Activated CD4-positive, CD25-positive, alpha-beta regulatory T cell treated with anti-CD3 and anti-CD28 coated beads, Interleukin-2, amount 50 U/mL, for 16 hours (primary cell): Measurements from ENCODE around the gene FAP.

ENCODE experiments used
- DNase-seq: peaks from one replicate; pipeline ENCODE4 v3.0.0-alpha.2; 2020; ENCODE audit warnings: low read depth, low spot score

The FAP gene, protein sequence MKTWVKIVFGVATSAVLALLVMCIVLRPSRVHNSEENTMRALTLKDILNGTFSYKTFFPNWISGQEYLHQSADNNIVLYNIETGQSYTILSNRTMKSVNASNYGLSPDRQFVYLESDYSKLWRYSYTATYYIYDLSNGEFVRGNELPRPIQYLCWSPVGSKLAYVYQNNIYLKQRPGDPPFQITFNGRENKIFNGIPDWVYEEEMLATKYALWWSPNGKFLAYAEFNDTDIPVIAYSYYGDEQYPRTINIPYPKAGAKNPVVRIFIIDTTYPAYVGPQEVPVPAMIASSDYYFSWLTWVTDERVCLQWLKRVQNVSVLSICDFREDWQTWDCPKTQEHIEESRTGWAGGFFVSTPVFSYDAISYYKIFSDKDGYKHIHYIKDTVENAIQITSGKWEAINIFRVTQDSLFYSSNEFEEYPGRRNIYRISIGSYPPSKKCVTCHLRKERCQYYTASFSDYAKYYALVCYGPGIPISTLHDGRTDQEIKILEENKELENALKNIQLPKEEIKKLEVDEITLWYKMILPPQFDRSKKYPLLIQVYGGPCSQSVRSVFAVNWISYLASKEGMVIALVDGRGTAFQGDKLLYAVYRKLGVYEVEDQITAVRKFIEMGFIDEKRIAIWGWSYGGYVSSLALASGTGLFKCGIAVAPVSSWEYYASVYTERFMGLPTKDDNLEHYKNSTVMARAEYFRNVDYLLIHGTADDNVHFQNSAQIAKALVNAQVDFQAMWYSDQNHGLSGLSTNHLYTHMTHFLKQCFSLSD

DNA sequence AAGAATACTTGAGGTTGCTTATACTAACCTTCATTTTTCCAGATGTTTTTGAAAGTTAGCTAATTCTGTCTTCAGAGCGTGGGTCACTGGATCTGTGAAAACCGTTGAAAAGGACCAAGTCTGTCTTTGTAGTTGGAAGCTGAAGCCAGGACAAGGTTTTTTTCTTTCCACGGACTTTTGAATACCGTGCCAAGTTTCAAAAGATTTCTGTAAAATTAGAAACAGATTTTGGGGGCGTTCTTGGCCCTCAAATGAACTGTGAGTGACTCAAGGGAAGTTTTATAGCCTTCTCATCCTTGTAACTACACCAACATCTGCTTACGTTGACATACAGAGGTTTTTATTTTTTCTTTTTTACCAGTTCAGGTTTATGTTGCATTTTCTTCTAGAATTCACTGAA, at the start of gene FAP:
Gene FAP (minus strand): TSS at position 152 of the 400 bp plus-strand sequence. CDS start 118 bp downstream, at position 34.
- DNase-seq = no peak

DNA sequence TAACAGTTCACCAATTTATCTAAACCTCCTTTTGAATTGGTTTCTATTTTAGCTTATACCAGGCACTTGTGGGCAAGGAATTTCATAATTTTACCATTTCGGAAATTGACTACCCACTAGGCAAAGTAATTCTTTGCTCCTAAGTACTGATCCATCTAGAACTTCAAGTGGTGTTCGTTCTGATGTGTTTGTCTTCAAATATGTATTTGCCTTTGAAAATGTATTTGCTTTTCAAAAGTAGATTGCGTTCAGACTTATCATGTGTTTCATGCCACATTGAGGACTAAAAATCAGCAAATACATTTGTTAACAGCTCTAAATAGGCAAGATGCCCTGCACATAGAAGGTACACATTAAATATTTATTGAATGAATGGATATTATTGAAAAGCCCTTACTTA, 48.5 kb upstream of the FAP start:
- no peak for DNase-seq

- DNase-seq = no peak
Measured at GRCh38 chr2:162282765-162283425, 39.6 kb upstream of the FAP start.

- DNase-seq = no peak
Measured at GRCh38 chr2:162280654-162281053, 37.4 kb upstream of the FAP start.

GRCh38 chr2:162277381-162277780, 34.1 kb upstream of the FAP start:
- DNase-seq = no peak

DNA sequence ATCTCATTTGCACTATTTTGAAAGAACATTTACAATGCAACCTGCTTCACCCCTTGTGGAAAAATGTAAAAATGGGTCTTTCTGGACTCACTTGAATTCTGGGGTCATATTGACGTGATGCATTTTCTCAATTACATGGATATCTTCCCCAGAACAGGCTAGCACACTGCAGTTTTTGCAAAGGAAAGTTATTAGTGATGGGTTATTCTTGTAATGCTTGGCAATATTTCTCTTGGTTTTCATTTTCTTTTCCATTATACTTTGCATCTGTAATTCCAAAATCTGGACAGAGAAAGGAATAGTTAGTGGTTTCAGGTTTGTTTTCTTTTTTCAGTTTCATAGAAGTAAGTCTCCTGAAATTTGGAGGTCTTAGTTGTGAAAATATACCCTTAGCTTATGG, 24.8 kb upstream of the FAP start:
- no peak for DNase-seq

DNA sequence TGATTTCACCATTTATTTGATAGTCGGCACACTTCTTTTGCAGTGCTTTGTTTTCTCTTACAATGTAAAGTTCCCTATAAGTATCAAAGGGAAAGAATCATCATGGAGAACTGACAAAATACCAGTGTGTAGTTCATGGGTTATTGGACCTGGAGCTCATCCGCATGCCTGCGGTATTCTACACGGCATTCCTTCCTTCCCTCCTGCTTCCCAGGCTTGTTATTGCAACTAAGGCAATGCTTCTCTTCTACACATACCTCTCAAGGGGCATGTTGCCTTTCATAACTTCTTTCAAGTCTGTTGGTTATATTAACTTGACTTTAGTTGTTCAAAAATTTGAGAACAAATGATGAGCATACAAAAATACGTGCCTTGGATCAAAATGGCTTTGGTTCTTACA, 24.3 kb upstream of the FAP start:
- DNase-seq = no peak

- DNase-seq = no peak
Measured at GRCh38 chr2:162266460-162266760, 23.2 kb upstream of the FAP start.

DNA sequence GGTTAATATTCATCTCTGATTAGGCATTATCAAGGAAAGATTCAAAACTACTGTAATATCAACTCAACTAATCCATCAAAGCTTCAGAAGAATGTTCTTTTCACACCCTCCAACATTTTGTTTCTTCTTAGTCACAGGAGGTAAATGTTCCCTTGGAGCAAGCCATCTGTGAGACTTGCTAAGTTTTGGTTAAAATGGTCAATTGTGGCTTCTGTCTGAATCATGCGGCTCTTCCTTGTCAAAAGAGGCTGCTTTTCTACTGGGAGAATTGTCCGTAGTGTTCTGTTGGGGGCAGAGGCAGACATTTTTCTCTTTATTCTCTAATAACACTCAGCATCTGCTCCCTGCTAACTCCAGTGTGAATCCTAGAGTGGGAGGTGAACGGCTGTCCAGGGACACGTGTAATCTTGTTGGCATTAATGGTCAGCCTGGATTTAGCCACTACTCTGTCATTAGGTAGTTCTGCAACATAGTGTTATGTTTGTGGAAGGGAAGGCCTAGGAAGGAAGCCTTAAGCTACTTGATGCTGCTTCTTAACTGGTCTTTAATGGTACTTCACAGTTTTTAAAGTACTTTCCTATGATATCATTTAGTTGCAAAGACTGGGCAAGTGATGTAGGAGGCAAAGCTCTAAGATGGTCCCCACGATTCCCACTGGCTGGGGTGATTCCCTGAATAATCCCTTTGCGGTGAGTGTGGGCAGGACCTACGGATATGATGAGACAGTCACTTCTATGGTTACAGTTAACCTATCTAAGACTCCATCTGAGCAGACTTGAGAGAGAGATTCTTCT, 22.6 kb upstream of the FAP start:
- no peak for DNase-seq

GRCh38 chr2:162261032-162261945, 18.0 kb upstream of the FAP start:
- DNase-seq = no peak

GRCh38 chr2:162258686-162259085, 15.4 kb upstream of the FAP start:
- DNase-seq = no peak

DNA sequence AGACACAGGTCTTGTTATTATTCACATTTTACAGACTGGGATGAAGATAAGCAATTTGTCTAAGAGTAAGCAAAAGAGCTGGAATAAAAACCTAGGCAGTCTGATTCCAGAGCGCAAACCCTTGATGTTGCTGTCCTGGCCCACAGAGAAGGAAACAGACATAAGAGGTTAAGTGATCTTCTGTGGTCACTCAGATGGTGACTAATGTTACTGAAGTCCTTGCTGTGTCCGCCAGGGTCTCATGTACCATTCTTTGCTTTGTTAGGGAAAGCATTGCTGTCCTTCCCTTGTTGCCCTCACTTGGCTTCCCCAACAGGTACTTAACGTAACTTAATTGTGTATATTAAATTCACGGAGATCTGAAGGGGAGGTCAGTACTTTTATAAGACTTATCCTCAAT, 14.9 kb upstream of the FAP start:
- no peak for DNase-seq

DNA sequence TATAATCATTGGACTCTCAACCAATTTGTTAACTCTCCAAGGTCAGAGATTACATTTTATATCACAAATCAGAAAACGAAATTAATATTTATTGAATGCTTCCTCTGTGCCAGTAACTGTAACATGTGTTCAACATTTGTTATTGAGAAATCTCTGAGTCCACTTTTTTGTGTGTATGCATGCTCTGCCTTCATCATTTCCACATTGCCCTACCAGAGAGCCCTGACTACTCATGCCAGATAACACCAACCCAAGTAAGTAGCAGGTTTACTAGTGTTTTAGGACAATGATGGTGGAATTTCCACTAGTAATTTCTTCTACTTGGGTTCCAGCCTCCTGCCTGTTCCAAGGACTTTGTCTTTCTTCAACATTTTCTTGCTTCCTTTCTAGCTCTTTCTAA, 14.2 kb upstream of the FAP start:
- DNase-seq = no peak

DNA sequence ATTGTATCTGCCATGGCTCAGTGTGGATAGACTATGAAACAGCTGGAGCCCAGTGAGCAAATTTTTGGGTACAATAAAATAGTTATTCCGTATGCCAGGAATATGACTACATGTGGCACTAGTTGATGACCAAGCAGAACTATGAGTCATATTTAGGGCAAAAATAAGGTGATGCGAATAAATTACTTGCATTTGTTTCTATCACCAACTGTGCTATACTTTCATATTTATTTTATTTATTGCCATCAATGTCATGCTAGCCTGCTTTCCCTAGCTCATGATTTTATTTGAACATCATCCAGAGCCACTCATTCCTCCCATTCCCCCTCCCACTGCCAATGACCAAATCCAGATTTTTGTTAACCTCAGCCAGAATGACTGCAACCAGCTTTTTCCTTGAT, 13.3 kb upstream of the FAP start:
- DNase-seq = no peak

DNA sequence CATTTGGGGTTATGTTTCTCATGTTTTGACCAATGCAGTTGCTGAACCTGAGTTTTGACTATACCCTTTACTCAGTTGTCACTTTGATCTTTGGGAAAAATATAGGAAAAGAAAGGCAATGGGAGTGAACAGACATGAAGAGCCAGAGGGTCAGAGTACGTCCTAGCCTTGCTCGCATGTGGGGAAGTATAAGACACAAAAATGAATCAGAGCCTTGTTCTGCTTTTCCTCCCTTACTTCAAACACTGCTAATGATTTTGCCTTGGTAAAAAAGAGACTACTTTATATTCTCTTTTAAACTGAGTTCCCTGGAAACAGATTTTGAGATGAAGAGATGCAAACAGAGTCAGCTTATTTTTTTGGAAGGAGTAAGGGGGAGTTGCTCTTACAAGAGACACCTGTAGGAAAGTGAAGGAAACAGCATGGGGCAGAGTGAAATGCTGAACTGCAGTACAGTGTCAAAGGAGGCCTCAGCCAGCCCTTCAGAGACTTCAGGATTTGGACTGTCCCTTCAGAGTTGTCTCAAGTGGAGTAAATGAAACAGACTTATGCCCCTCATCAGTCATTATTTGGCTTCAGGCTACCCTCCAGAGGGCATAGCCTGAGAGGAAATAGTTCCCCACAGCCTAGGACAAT, 11.1 kb upstream of the FAP start:
- no peak for DNase-seq

DNA sequence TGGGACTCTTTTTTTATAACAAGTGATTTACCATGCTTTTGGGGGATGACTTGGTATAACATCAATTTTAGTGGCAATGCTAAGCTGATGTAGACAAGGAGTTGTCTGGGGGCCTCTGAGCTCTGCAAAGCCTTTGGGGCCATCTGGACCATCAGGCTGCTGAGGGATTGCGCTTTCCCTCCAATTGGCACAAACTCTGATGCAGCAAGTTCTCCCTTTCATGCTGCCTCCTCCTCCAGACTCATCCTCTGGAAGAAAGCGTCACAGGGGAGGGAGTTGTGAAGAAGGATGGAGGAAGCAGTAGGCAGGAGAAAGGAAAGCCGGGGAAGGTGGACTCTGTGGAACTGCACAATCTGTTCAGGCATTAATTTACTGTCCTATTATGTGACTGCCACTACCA, 10.2 kb upstream of the FAP start:
- no peak for DNase-seq

GRCh38 chr2:162252153-162252552, 8.9 kb upstream of the FAP start:
- DNase-seq = no peak

DNA sequence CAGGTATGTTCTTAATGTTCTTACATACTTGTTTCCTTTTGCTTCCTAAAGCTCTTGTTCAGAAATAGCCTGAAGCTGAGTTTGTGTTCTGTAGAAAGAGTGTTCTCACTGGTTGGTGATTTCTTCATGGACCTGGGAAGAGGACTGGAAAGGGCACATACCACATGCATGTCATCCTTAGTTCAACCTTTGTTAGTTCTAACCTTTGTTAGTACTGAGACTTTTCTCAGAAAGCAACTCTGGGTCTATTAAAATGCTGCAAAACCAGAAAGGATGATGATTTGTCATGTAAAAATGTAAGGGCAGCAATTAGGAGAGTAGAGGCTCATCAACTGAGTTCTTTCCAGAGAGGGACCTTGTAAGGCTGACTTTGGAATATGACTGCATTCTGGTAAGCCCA, 2.5 kb upstream of the FAP start:
- DNase-seq = no peak

GRCh38 chr2:162245061-162245460, 1.8 kb upstream of the FAP start:
- no peak for DNase-seq

DNA sequence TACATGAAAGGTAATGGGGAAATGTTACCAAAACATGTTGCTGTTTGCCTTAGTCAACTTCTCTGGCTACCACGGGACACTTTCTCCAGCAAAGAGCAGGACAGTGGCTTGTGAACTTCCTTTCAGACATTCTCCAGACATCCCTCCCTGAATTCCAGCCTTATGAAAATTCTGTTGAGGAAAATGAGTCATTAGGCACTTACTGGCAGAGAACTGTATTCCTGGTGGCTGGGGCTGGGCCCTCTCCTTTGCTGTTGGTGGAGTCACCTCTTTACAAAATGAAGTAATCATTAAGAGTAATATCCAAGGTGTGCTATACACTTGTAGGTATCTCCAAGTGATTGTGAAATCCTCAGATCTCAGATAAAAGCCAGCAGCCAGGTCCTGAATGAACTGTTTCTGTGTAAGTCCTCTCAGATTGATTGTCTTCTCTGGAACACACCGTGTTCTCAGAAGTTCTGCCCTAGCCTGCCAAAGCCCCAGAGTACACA, 1.3 kb upstream of the FAP start:
- no peak for DNase-seq
